OCI-LY1 (cell line): ENCODE measurements around the gene CNTNAP5.

Experiments
- EZH2 ChIP-seq: fragments of 200-600 bp; sonication (generic), shearing (Covaris generic); IDR thresholded peaks from 2 replicates; pipeline ENCODE4 v1.8.0; 2017; ENCODE audit warnings: borderline replicate concordance, mixed run types, mild to moderate bottlenecking, antibody characterized with exemption, low read length, moderate library complexity, mixed read lengths
- TF ChIP-seq, protein P1 (sequence below): fragments of 200-600 bp; sonication (generic), shearing (Covaris generic); IDR thresholded peaks from 2 replicates; pipeline ENCODE4 v1.5.1; 2017; ENCODE audit warnings: mild to moderate bottlenecking, antibody characterized with exemption, low read length, moderate library complexity, mixed read lengths

DNA sequence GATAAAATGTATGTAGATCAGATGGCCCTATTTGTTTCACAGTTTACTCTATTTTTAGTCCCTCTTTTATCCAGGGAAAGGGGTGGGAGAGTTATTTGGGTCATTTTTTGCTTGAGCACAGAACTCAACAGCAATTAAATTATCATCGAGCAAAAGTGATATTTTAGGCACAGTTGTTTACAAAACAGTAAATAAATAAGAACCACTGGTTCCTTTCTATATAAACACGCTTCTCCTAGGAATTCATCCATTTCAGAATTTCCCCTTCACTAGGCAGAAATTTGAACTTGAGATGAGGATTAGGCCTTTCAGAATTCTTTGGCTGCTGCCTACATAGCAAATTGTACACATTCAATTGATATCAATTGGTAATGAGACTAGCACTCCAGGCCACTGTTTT lies 812.4 kb downstream of the CNTNAP5 start:
- TF ChIP-seq, protein P1, sequence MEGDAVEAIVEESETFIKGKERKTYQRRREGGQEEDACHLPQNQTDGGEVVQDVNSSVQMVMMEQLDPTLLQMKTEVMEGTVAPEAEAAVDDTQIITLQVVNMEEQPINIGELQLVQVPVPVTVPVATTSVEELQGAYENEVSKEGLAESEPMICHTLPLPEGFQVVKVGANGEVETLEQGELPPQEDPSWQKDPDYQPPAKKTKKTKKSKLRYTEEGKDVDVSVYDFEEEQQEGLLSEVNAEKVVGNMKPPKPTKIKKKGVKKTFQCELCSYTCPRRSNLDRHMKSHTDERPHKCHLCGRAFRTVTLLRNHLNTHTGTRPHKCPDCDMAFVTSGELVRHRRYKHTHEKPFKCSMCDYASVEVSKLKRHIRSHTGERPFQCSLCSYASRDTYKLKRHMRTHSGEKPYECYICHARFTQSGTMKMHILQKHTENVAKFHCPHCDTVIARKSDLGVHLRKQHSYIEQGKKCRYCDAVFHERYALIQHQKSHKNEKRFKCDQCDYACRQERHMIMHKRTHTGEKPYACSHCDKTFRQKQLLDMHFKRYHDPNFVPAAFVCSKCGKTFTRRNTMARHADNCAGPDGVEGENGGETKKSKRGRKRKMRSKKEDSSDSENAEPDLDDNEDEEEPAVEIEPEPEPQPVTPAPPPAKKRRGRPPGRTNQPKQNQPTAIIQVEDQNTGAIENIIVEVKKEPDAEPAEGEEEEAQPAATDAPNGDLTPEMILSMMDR: no peak
- no peak for TF ChIP-seq EZH2
